Fibroblast of skin of scalp (primary cell): ENCODE results near the gene ZSCAN22.
"Not testable (repeated sequence)": the region's sequence is repeated elsewhere in the genome, so short reads cannot be mapped to it uniquely, and the experiment has no call there.

Experiments used
- DNase-seq: peaks from one replicate; pipeline ENCODE4 v3.0.0-alpha.2; 2013

The ZSCAN22 gene

DNA sequence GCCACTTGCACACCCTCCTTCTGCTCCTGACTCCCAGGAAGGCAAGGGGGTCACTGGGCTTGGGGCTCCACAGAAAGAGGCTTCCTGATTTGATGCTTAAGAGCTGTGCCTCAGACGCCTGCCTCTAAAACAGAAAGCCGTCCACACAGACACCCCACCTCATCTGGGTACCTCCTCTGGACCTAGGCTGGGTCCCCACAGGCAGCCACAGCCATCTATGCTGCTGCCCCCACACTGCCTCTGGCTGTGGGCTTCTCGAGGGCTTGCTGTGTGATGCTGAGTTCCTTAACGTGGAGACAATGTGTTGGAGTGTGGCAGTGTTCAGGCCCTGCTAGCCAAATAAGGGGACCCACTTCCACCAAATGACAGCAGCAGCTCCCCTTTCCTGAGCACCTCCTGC, 8.5 kb upstream of the ZSCAN22 start:
- no peak for DNase-seq

DNA sequence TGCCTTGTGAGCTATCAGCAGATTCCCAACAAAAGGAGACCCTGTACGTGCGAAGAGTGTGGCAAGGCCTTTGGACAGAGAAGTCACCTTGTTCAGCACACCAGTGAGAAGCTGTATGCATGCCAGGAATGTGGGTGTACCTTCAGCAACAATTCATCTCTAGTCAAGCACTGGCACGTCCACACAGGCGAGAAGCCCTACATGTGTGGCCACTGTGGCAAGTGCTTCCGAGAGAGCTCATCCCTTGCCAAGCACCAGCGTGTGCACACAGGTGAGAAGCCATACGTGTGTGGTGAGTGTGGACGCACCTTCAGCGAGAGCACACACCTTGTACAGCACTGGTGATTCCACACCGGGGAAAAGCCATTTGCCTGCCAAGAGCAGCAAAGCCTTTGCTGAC, 7.6 kb upstream of the ZSCAN22 start:
- no peak for DNase-seq

DNA sequence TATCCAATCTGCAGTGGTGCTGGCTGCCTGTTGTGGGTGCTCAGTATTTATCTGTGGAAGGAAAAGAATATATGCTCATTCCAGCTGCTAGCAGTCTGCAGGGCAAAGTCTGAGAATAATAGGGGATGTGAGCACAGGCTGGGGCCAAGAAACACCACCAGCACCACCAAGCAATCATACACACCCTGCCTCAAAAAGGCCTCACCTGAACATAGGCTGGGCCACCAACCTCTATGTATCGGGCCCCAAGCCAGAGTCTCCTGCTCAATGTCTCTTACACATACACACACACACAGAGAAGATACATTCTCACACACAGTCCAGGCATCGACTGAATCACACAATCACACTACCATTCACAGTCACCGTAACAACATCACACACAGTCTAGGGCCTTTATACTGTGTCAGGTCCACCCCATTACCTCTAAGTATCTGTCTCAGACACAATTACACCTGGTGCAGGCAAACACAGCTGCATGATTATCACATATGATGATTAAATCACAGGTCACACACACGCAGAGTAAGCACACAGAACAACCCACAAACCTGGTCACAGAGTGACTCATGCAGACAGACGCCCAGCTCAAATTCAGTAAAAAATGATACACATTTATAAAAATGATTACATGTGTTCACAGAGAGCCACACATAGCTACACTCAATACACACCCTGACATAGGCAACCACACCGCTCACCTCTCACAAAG, 1.3 kb upstream of the ZSCAN22 start:
- no peak for DNase-seq

DNA sequence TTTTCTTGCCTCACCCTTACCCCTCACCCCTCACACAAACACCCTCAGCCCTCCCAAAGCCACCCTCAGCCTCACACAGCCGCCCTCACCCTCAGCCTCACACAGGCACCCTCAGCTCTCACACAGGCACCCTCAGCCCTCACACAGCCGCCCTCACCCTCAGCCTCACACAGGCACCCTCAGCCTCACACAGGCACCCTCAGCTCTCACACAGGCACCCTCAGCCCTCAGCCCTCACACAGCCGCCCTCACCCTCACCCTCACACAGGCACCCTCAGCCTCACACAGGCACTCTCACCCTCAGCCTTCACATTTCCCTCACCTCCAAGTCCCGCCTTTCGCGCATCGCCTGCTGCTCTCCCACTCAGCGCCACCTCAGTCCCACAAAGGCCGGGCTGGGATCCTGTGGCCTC, 287 bp upstream of the ZSCAN22 start:
- DNase-seq, result no peak

DNA sequence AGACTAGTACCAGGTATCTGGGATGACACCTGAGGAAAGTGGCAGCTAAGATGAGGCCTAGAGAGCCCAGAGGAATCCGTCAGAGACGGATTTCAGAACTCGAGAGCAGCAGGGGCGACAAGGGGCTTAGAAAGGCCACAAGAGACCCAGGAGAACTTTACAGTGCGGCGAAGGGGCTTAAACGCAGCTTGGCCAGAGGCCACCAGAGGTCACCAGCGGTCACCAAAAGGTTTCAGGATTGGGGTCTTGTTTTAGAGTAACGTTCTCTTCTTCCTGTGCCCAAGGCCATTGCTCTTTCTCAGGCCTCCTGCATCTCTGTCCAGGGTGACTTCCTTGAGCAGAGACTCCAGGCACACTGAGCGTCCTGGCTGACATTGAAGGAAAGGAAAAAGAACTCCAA, 2.2 kb downstream of the ZSCAN22 start:
- no peak for DNase-seq

DNA sequence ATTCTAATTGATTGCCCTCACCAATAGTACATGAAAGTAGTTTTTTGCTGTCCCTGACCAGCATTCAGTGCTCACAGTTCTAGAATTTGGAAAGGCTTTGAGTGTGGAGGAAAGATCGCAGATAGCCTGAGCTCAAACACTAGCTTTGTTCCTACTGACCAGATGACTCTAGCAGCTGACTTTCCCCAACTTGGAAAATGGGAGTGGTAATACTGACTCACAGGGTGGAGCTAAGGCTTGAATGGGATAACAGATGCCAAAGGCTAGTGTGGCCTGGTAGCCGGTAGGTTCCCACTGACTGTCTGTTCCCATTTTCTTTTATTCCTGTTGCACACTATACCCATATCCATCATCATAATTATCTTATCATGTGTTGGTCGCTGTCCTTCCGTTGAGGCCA, 3.7 kb downstream of the ZSCAN22 start:
- no peak for DNase-seq

DNA sequence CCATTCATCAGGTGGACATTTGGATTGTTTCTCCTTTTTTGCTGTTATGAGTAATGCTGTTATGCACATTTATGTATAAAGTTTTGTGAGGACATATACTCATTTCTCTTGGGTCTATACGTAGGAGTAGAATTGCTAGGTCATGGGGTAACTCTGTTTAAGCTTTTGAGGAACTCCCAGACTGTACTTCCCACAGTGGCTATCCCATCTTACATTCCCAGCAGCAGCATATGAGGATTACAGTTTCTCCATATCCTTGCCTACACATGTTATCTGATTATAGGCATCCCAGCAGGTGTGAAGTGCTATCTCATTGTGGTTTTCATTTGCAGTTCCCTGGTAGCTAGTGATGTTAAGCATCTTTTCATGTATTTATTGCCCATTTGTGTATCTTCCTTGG, 5.9 kb downstream of the ZSCAN22 start:
- DNase-seq, result no peak

DNA sequence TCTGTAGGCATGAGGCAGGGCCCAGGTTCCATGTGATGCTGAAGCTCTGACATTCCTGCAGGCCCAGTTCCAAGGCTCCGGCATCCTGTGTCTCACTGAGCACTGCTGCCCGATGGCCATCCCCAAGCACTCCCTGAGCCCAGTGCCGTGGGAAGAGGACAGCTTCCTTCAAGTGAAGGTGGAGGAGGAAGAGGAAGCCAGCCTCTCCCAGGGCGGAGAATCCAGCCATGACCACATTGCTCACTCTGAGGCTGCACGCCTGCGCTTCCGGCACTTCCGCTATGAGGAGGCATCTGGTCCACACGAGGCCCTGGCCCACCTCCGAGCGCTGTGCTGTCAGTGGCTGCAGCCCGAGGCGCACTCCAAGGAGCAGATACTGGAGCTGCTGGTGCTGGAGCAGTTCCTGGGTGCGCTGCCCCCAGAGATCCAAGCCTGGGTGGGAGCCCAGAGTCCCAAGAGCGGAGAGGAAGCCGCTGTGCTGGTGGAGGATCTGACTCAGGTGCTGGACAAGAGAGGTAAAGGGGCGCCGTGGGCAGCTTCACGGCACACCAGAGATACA, 8.0 kb downstream of the ZSCAN22 start:
- no peak for DNase-seq

DNA sequence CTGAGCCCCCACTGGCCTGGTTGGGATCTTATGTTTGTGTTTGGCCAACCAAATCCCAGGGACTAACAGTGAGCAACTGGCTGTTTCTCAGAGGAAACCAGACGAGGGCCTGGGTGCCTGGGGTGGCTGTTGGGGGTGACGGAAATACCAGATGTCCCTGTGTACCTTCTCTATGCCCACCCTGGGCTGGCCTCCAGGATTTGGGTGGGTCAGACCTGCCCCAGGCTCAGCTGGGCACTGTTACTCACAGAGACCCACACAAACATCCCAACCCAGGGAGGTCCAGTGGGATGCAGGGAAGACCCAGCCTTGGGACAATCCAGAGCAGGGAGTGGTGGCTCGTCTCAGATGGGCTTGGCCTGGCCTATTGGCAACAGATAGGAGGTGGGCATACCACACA, 8.8 kb downstream of the ZSCAN22 start:
- no peak for DNase-seq

DNA sequence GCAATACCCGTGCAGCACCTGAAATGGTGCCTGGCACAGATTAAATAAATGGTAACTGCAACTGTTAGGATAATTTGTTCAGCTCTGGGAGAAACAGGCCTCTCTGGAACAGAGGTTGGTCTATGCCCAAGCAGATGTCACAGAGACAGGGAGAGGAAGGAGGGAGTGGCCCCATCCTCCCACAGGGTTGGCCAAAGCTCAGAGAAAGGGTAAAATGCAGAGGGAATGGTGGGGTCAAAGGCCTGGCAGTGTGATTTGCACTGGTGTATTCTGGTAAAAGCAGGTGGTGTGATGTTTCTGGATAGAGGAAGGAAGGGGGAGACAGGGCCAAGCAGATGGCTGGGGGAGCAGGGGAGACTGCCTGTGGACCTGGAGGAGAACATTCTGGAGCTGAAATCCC, 9.4 kb downstream of the ZSCAN22 start:
- DNase-seq, result no peak

DNA sequence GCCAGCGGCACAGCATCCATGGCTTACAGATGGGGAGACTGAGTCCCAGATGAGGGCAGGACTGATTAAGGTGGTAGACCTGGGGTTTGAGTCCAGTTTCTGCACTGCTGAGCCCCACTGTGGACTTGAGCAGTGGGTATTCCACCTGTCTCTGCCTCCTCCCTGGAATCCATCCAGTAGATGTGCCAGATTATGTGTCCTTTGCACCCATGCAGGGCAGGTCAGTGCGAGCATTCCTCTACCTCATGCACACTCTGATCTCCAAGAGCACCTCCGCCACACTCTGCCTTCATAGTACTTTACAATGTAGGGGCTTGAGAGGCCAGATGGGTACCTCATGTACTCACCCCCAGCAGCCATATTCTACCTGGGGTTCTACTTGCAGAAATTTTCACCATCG, 10.0 kb downstream of the ZSCAN22 start:
- no peak for DNase-seq

DNA sequence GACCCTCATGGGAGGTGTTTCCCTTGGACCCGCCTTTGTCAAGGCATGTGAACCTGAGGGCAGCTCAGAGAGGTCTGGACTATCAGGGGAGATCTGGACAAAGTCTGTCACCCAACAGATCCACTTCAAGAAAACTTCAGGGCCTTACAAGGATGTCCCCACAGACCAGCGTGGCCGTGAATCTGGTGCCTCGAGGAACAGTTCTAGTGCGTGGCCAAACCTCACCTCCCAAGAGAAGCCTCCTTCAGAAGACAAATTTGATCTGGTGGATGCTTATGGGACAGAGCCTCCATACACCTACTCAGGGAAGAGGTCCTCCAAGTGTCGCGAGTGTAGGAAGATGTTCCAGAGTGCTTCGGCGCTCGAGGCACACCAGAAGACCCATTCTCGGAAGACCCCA, 11.5 kb downstream of the ZSCAN22 start:
- no peak for DNase-seq

DNA sequence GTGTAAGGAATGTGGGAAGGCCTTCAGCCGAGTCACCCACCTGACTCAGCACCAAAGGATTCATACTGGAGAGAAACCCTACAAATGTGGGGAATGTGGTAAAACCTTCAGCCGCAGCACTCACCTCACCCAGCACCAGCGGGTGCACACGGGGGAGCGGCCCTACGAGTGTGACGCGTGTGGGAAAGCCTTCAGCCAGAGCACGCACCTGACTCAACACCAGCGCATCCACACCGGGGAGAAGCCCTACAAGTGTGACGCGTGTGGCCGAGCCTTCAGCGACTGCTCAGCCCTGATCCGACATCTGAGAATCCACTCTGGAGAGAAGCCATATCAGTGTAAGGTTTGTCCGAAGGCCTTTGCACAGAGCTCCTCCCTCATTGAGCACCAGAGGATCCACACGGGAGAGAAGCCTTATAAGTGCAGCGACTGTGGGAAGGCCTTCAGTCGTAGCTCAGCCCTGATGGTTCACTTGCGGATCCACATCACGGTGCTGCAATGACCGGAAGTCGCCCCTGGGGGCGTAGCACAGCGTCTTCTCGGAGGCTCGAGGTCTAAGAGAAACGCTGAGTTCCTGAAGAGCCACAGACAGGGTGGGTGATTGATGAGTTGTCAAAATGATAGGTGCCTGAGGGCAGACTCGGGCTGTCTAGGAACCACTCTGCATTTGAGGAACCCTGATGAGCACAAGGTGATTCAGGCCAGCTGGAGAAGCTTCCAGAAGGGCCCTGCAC, 12.2 kb downstream of the ZSCAN22 start:
- DNase-seq, result no peak

DNA sequence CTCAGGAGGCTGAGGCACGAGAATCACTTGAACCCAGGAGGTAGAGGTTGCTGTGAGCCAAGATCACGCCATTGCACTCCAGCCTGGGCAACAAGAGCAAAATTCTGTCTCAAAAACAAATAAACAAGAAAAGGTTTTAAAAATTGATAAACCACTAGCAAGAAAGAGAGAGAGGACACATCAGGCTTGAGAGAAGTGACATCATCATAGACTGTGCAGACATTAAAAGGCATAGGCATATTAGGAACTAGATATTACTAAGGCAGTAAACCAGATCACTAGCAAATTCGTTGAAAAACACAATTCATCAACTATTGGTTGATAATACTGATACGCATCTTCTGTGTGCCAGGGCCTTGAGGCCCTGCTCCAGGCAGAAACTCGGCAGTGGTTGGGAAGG, 18.8 kb downstream of the ZSCAN22 start:
- DNase-seq, result no peak

DNA sequence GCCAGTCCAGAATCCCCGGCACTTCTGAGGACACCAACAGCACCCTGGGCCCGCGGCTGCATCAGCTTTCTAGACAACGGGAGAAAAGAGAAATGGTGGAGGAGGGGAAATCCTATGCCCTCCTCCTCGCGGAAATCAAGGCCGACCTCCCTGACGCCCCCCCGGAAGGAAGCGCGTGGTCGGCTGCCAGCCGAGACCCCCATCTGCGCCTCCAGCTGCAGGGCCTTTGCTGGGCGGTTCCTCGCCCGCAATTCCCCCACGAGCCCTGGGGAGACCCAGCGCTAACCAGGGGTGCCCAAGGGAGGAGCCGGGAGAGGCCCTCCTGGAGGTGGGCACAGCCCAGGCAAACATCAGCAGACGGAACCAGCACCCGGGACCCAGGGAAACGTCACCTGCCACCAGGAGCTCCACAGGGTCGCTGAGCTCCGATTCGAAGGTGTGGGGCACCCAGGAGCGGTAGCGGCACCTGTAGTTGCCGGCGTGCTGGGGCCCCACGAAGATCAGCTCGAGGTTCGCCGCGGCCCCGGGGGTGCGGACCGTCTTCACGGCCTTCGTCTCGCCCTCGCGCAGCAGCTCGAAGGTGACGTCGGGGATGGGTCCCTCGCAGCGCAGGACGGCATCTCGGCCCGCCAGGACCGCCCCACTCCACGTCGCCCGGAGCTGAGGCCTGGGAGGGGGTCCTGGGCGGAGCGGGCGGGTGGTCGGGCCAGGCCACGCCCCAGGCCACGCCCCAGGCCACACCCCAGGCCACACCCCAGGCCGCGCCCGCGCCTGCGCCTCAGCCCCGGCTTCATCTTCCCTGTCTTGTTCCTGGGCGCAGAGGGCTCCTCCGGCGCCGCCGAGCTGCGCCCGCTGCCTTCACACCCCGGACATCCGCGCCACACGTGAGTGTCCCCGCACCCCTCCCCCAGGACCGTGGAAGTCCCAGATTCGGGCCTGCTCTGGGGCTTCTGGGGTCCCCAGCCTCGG, 20.5 kb downstream of the ZSCAN22 start:
- peak; percentile 82 for DNase-seq

DNA sequence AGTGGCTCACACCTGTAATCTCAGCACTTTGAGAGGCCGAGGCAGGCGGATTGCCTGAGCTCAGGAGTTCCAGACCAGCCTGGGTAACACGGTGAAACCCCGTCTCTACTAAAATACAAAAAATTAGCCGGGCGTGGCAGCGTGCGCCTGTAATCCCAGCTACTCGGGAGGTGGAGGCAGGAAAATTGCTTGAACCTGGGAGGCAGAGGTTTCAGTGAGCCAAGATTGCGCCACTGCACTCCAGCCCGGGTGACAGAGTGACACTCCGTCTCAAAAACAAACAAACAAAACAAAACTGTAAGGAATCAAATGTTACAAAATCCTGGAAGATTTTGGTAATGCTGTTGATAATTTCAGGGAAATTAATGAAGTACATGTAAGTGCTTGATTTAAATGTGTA, 21.3 kb downstream of the ZSCAN22 start:
- DNase-seq, result not testable (repeated sequence)

DNA sequence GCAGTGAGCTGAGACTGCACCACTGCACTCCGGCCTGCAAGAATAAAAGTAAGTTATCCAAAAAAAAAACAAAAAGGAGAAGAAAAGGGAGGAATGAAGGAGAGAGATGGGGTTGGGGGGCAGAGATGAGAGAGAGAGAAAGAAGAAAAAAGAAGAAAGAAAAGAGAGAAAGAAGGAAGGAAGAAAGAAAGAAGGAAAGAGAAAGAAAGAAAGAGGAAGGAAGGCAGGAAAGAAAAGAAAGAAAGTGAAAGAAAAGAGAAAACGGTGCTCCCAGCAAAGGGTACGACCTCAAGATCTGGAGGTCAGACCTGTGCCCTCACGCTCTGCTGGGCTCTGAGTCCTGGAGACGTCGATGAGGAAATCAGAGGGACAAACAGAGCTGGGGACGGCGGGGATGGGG, 22.8 kb downstream of the ZSCAN22 start:
- DNase-seq, result no peak

DNA sequence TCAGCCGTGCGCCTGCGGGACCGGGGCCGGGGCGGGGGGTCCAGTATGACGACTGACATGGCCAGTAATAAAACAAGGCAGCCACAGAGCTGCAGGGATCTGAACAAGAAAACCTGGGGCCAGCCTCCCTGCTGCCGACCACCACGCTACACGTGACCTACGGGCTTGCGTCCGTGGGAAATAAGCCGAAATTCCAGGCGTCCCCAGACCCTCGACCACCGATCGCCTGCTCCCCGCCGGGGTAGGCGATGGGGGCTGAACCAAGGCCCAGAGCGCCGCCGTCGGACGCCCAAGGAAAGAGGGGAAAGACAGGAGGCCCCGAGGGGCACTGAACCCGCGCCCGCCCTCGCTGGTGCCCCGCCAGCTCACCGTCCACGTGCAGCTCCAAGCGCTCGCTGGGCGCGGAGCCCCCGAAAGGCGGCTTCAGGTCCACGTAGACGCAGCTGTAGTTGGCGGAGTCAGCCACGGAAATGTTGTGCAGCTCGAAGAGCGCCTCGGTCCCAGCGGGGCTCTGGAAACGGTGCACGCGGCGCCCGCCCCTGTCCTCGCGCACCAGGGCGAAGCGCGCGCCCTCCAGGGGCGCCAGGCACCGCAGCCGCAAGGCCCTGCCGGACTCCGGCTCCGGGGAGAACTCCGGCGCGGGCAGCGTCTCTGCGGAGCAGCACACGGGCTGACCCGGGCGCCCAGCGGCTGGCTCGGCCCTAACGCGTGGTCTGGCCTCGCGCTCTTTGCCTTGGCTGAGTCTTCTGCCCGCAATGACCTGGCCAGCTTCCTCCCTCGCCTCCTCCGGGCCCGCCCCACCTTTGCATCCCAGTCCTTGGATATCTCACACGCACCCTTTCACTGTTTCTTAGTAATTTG, 23.4 kb downstream of the ZSCAN22 start:
- DNase-seq, result no peak

DNA sequence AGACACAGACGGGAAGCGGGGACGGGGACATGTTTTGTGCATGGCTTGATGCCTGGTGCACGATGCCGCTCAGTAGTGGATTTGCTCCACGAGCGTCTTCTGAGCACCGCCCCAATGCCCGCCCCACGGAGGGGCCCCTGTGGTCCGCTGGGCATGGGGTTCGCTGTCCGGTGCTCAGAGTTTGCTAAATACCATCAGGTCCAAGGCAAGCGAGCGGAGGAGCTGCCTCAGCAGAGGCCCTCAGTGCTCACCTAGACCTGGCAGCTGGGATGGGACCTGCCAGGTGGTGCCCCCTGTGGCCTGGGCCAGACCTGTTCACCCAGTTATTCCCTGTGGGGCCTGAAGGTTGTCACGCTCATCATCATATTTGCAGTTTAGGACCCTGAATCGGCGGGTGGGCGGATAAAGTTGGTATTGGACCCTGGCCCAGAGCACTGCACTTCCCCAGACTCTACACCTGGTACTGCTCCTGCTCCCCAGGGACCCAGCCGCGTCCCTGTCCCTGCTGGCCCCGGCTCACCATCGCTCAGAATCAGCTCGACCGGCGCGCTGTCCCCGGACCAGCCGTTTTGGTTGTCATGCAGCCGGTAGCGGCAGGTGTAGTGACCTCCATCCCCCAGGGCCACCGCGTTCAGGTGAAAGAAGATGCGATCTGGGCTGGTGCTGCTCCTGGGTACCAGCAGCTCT, 24.2 kb downstream of the ZSCAN22 start:
- DNase-seq, result no peak

DNA sequence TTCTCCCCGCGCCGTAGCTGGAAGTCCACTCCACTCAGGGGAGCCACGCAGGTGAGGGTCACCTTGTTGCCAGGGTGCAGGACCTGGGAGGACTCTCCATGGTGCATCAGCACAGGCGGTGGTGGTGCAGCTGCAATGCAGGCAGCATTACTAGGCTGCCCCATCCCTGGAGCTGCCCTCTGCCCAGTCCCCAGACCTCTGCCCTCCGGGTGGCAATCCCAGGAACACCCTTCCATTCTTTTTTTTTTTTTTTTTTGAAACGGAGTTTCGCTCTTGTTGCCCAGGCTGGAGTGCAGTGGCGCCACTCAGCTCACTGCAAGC, 24.7 kb downstream of the ZSCAN22 start:
- DNase-seq, result no peak

DNA sequence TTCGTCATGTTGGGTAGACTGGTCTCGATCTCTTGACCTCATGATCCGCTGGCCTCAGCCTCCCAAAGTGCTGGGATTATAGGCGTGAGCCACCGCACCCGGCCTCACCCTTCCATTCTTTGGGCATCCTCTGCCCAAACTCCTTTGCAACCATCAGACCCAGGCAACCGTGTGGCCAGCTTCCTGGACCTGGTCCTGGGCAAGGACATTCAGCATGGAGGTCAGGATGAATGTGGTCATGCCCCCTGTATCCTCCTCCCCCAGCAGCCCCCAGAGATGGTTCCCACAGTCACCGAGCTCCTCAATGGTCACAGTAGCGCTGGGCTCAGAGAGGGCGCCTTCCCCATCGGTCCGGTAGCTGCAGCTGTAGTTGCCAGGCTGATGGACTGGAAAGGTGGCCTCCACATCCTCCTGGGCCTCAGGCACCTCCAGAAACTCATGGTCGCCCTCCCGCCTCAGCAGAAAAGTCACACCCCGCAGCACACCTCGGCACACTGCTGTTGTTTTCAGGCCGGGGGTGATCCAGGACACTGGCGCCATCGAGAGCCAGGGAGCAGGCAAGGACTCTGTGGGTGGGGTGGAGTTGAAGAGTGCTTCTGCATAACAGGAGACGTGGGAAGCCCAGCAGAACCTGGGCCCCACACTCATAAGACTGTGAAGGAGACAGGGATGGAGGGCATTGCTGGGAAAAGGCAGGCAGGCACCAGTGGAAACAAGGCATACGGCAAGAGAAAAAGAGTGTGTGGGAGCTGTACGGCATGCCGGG, 25.4 kb downstream of the ZSCAN22 start:
- no peak for DNase-seq
